Esophagus muscularis mucosa (tissue), 4 donors: ENCODE results near the gene CLIC1. TPM values are rescaled to one million over a fixed set of nuclear protein-coding genes. Genes with fewer than 3 reads are reported as not detected.

Experiments
- DNase-seq: peaks from one replicate; pipeline ENCODE4 v3.0.0-alpha.2; 2017; ENCODE audit errors: extremely low spot score
- H3K27ac ChIP-seq, 4 donors: fragments of 200-600 bp; sonication (generic); replicated peaks in 1 of 4; 1 replicate in 3 of 4; 2 replicates in 1 of 4; pipeline ENCODE4 v1.5.1; 2016 to 2019; ENCODE audit warnings: mild to moderate bottlenecking in 1 of 4
- H3K27me3 ChIP-seq, 4 donors: fragments of 200-600 bp; sonication (generic); one replicate each; pipeline versions ENCODE4 v1.5.1 to v1.6.0; 2016 to 2019
- H3K36me3 ChIP-seq, 4 donors: fragments of 200-600 bp; sonication (generic); one replicate each; pipeline ENCODE4 v1.5.1; 2016 to 2019
- H3K4me1 ChIP-seq, 4 donors: fragments of 200-600 bp; sonication (generic); one replicate each; pipeline ENCODE4 v1.5.1; 2016 to 2019
- H3K4me3 ChIP-seq, 4 donors: fragments of 200-600 bp; sonication (generic); 1 replicate in 2 of 4; 2 replicates in 2 of 4; pipeline ENCODE4 v1.5.1; 2016 to 2019; ENCODE audit warnings: mild to moderate bottlenecking in 4 of 4, moderate library complexity in 1 of 4
- H3K9me3 ChIP-seq, 4 donors: fragments of 200-600 bp; sonication (generic); 1 replicate in 3 of 4; 2 replicates in 1 of 4; pipeline ENCODE4 v1.5.1; 2016 to 2019
- CTCF ChIP-seq, 3 experiments: fragments of 200-600 bp in 2 of 3; fragments of 450-650 bp in 1 of 3; sonication (generic) in 2 of 3; IDR thresholded peaks; one replicate each; pipeline ENCODE4 v1.5.1; 2017 to 2019; ENCODE audit warnings: antibody characterized with exemption in 3 of 3, mild to moderate bottlenecking in 2 of 3, moderate library complexity in 1 of 3
- EP300 ChIP-seq: sonication (generic); formaldehyde crosslinking; IDR thresholded peaks from one replicate; pipeline ENCODE4 v1.6.1; 2017; ENCODE audit warnings: antibody characterized with exemption
- POLR2A ChIP-seq: fragments of 450-650 bp; IDR thresholded peaks from one replicate; pipeline ENCODE4 v1.6.1; 2017; ENCODE audit warnings: antibody characterized with exemption, moderate library complexity, mild to moderate bottlenecking, low read depth
- POLR2AphosphoS5 ChIP-seq, 2 donors: sonication (generic); formaldehyde crosslinking; IDR thresholded peaks; one replicate each; pipeline ENCODE4 v1.6.1; 2017; ENCODE audit warnings: antibody characterized with exemption in 2 of 2
- whole genome bisulfite sequencing: methylation state at CpG from one replicate; pipeline ENCODE4 v1.1.5; 2018; 5-methylcytosine and 5-hydroxymethylcytosine counted together
- intact Hi-C: fragments of 100-400 bp; cut with DNase I; formaldehyde crosslinking; loops from one replicate; pipeline ENCODE4 v1.15.1; 2023
- total RNA-seq, 4 donors: library from RNA; depleted of rRNA; stranded (reverse); fragments of >200 nt; gene quantifications; one replicate each; pipeline versions ENCODE4 v1.1.0 to v1.2.1, GENCODE V29; 2016

CLIC1 gene
- total RNA-seq, 4 donors from 2014 or later: 208 to 379 (median 290) TPM

- no peak overlapping the region for H3K4me3 ChIP-seq
- H3K27me3 ChIP-seq: no peaks in the 10 kb centered on the region
- no peaks in the 10 kb centered on the region for H3K4me1 ChIP-seq
- WGBS: 83% methylated on average over 9 of the region's 11 CpGs
- peak in 1 of 3 experiments; percentile 23 for TF ChIP-seq CTCF (IDR thresholded peaks at IDR 0.05)
- TF ChIP-seq EP300: no peak
- TF ChIP-seq POLR2A: no peak
- TF ChIP-seq POLR2AphosphoS5 (IDR thresholded peaks at IDR 0.05): no peak
- DNase-seq: no peak
- intact Hi-C loops: loop anchor here (10.0 kb wide), 1 partner anchor 175 kb away; the partner anchor contains the start of gene NEU1
- no peaks in the 10 kb centered on the region for H3K9me3 ChIP-seq
- H3K36me3 ChIP-seq: peaks cover 55 to 96% (median 91%) of the 10 kb centered on the region in 4 donors
- H3K27ac ChIP-seq: no peak overlapping the region
These were observed 46.9 kb downstream of the CLIC1 start for GRCh38 chr6:31689249-31690110.

GRCh38 chr6:31687860-31688693 lies 48.3 kb downstream of the CLIC1 start:
- 79% methylated on average over 14 of the region's 14 CpGs for WGBS
- Histone ChIP-seq H3K4me1 (peaks cover 0 to 7% (median 6%) of the 10 kb centered on the region in 4 donors), H3K4me3 (no peak overlapping the region), H3K36me3 (peaks cover 43 to 86% (median 77%) of the 10 kb centered on the region in 4 donors), H3K27me3 (no peaks in the 10 kb centered on the region), H3K27ac (no peak overlapping the region), H3K9me3 (no peaks in the 10 kb centered on the region)
- TF ChIP-seq CTCF (IDR thresholded peaks at IDR 0.05) (no peak), EP300 (no peak), POLR2A (no peak)
- no peak for DNase-seq
- intact Hi-C loops: loop anchor here (10.0 kb wide), 1 partner anchor 177 kb away; the partner anchor contains the start of gene NEU1

- TF ChIP-seq CTCF (IDR thresholded peaks at IDR 0.05) (no peak), EP300 (no peak), POLR2A (no peak), POLR2AphosphoS5 (IDR thresholded peaks at IDR 0.05) (no peak)
- Histone ChIP-seq H3K4me3 (no peak overlapping the region), H3K27ac (no peak overlapping the region), H3K36me3 (peaks cover 39 to 79% (median 70%) of the 10 kb centered on the region in 4 donors), H3K4me1 (peaks cover 0 to 11% (median 10%) of the 10 kb centered on the region in 4 donors), H3K9me3 (no peaks in the 10 kb centered on the region), H3K27me3 (no peaks in the 10 kb centered on the region)
- WGBS: 77% methylated on average over 8 of the region's 8 CpGs
- DNase-seq: no peak
- intact Hi-C loops: loop anchor here (10.0 kb wide), 1 partner anchor 177 kb away; the partner anchor contains the start of gene NEU1
These were observed 49.0 kb downstream of the CLIC1 start for GRCh38 chr6:31687321-31687720.

- H3K27ac ChIP-seq: no peak overlapping the region
- H3K4me3 ChIP-seq: no peak overlapping the region
- 77% methylated on average over 5 of the region's 5 CpGs for WGBS
- TF ChIP-seq CTCF (IDR thresholded peaks at IDR 0.05): no peak
- DNase-seq: no peak
- no peaks in the 10 kb centered on the region for H3K27me3 ChIP-seq
- H3K9me3 ChIP-seq: no peaks in the 10 kb centered on the region
- H3K4me1 ChIP-seq: peaks cover 0 to 16% (median 15%) of the 10 kb centered on the region in 4 donors
- H3K36me3 ChIP-seq: peaks cover 36 to 71% (median 61%) of the 10 kb centered on the region in 4 donors
- intact Hi-C loops: loop anchor here (10.0 kb wide), 1 partner anchor 178 kb away; the partner anchor contains the start of gene NEU1
These were observed 49.8 kb downstream of the CLIC1 start for GRCh38 chr6:31686483-31686882.
